ENCODE data around the gene NCSTN. TPM values are rescaled to one million over a fixed set of nuclear protein-coding genes. Genes with fewer than 3 reads are reported as not detected.

Gene NCSTN
- total and polyA plus RNA-seq, 2 of the 13 experiments (the other 11 are each of a cell fraction or from before 2014, with no cell fraction given) = 44.2 to 247 TPM

- BruUV-seq (replicated peaks) = no TSS peak
- H3K9ac ChIP-seq (ENCODE audit: insufficient read depth, low read depth, low read length) = no peak overlapping the region
- TF ChIP-seq MZF1 (CRISPR knock-in tag; IDR thresholded peaks at IDR 0.05; ENCODE audit: borderline replicate concordance) = no peak
- no peak for TF ChIP-seq ZNF83 (CRISPR knock-in tag; IDR thresholded peaks at IDR 0.05; ENCODE audit: borderline replicate concordance)
- TF ChIP-seq ZBTB25 (CRISPR knock-in tag; IDR thresholded peaks at IDR 0.05) = no peak
- TF ChIP-seq STAG1 (CRISPR knock-in tag; IDR thresholded peaks at IDR 0.05) = no peak
- TF ChIP-seq ZNF329 (CRISPR knock-in tag; IDR thresholded peaks at IDR 0.05; ENCODE audit: low read depth) = no peak
- no peak for TF ChIP-seq ZNF138 (CRISPR knock-in tag; IDR thresholded peaks at IDR 0.05; ENCODE audit: low read depth)
- no peak for TF ChIP-seq TGIF2 (CRISPR knock-in tag; IDR thresholded peaks at IDR 0.05)
- TF ChIP-seq KMT2A (CRISPR knock-in tag; IDR thresholded peaks at IDR 0.05) = no peak
- TF ChIP-seq ARID3A (IDR thresholded peaks at IDR 0.05; ENCODE audit: low read depth, low read length) = no peak
- no peak for TF ChIP-seq ZNF737 (CRISPR knock-in tag; IDR thresholded peaks at IDR 0.05; ENCODE audit: borderline replicate concordance)
- no peak for TF ChIP-seq ELF3 (CRISPR knock-in tag; IDR thresholded peaks at IDR 0.05)
- no peak for TF ChIP-seq ZNF598 (CRISPR knock-in tag; IDR thresholded peaks at IDR 0.05; ENCODE audit: borderline replicate concordance)
- no peak for TF ChIP-seq ZBTB7B (CRISPR knock-in tag; IDR thresholded peaks at IDR 0.05)
- CTCF ChIA-PET (ENCODE audit: low intra/inter-chr PET ratio, low total read pairs) = no interaction called here
- no peaks in the 10 kb centered on the region for H3K79me2 ChIP-seq (ENCODE audit: insufficient read depth, low read length)
- no peak overlapping the region for H2AFZ ChIP-seq (ENCODE audit: low read length)
- intact Hi-C loops (cut with micrococcal nuclease; ENCODE audit: unreplicated experiment) = no loop called here
- H3K4me1 ChIP-seq (ENCODE audit: insufficient read depth, low read length) = peaks cover 7% of the 10 kb centered on the region; the same call in 1 of the 2 replicates
- no peaks in the 10 kb centered on the region for H4K20me1 ChIP-seq (ENCODE audit: insufficient read depth, low read length)
- FAIRE-seq = no peak
- no peaks in the 10 kb centered on the region for H3K9me3 ChIP-seq (ENCODE audit: low read length)
- POLR2A ChIA-PET = no interaction called here
- DNase-seq (ENCODE audit: low spot score) = no peak
- H3K36me3 ChIP-seq (replicated peaks in 1 of 2; ENCODE audit: control insufficient read depth in 1 of 2, insufficient read depth in 2 of 2, low read length in 2 of 2) = peaks cover 6 to 23% of the 10 kb centered on the region in 2 experiments
- in situ Hi-C loops (cut with HindIII; ENCODE audit: extremely low pct_ligation_motif_present, low pct_unique_long_range_greater_than_20kb) = no loop called here
- H3K27ac ChIP-seq (ENCODE audit: extremely low read length, insufficient read depth, low read length) = no peak overlapping the region
- ATAC-seq = no peak
- H3K4me2 ChIP-seq (ENCODE audit: low read depth, low read length) = no peak overlapping the region
- no peak overlapping the region for H3K4me3 ChIP-seq (replicated peaks in 1 of 3; ENCODE audit: insufficient read depth in 1 of 3, low read depth in 2 of 3, low read length in 3 of 3)
- 100% methylated on average over 2 of the region's 2 CpGs for WGBS (ENCODE audit: low lambda C conversion rate)
- H3K27me3 ChIP-seq (ENCODE audit: control insufficient read depth in 1 of 2, insufficient read depth in 2 of 2, low read length in 2 of 2) = no peaks in the 10 kb centered on the region
These were observed 18.0 kb downstream of the NCSTN start for GRCh38 chr1:160361199-160361598.

All from HepG2 (cell line).